Gastroesophageal sphincter (tissue), 3 donors: ENCODE data around the gene TALDO1.

ENCODE experiments used
- EP300 ChIP-seq: sonication (generic); formaldehyde crosslinking; IDR thresholded peaks from one replicate; pipeline ENCODE4 v1.6.1; 2017; ENCODE audit warnings: antibody characterized with exemption, mild to moderate bottlenecking
- POLR2A ChIP-seq, 2 donors: fragments of 450-650 bp; IDR thresholded peaks; one replicate each; pipeline ENCODE4 v1.6.1; 2017; ENCODE audit warnings: antibody characterized with exemption in 2 of 2, mild to moderate bottlenecking in 2 of 2, moderate library complexity in 1 of 2
- TF ChIP-seq, protein P1 (sequence below), 4 experiments: fragments of 200-600 bp in 2 of 4; fragments of 450-650 bp in 2 of 4; sonication (generic) in 1 of 4; IDR thresholded peaks; one replicate each; pipeline ENCODE4 v1.5.1; 2017 to 2019; ENCODE audit warnings: antibody characterized with exemption in 4 of 4, mild to moderate bottlenecking in 2 of 4, moderate library complexity in 2 of 4

DNA sequence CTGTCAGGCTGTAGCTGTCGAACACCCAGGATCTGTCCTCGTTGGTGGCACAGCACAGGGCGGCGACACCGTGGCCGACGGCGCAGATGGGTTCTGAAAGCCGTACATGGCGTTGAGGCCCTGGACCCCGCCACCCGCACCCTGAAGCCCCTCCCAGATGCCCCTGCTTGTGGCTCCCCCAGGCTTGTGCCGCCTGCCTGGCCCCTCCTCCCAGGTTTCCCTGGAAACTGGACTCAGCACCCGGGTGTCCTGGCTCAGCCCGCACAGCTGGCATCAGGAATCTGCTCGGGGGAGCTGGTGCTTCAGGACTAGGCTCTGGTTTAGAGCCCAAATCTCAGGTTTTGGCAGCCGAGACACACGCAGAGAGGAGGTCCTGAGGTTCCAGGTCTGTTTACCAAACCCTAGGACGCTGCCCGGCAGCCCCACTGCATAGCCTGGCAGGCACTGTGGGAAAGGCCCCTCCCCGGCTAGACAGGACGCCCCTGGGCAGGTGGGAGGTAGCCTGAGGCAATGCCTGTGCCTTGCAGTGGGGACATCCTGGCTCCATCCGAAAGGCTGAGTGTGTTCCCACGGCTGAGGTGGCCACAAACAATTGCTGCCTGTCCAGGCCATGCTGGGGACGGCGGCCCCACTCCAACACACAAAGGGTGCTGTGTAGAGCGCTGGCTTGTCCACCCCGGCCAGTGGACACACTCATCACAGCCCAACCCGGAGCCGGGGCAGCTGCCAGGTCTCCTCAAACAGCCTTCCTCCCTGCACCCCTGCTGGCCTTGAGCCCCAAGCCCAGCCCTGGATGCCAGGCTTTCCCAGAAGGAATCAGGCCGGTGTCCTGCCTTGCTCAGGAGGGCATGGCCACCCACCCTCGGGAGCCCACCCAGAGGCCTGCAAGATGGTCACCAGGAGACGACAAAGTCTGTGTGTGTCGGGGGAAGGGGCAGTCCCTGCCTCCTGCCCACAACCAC, 25.4 kb downstream of the TALDO1 start:
- no peak for TF ChIP-seq EP300
- TF ChIP-seq, protein P1, sequence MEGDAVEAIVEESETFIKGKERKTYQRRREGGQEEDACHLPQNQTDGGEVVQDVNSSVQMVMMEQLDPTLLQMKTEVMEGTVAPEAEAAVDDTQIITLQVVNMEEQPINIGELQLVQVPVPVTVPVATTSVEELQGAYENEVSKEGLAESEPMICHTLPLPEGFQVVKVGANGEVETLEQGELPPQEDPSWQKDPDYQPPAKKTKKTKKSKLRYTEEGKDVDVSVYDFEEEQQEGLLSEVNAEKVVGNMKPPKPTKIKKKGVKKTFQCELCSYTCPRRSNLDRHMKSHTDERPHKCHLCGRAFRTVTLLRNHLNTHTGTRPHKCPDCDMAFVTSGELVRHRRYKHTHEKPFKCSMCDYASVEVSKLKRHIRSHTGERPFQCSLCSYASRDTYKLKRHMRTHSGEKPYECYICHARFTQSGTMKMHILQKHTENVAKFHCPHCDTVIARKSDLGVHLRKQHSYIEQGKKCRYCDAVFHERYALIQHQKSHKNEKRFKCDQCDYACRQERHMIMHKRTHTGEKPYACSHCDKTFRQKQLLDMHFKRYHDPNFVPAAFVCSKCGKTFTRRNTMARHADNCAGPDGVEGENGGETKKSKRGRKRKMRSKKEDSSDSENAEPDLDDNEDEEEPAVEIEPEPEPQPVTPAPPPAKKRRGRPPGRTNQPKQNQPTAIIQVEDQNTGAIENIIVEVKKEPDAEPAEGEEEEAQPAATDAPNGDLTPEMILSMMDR (IDR thresholded peaks at IDR 0.05) = no peak
- TF ChIP-seq POLR2A (IDR thresholded peaks at IDR 0.05) = no peak
